Gastroesophageal sphincter (tissue), 4 donors: ENCODE data around the gene LRRC1. TPM values are rescaled to one million over a fixed set of nuclear protein-coding genes. Genes with fewer than 3 reads are reported as not detected.

ENCODE experiments used
- ATAC-seq: fragments of 150-250 bp; one replicate; pipeline ENCODE4 v1.9.1; 2016; ENCODE audit warnings: mild to moderate bottlenecking, moderate library complexity
- H3K27ac ChIP-seq, 4 donors: fragments of 200-600 bp; sonication (generic) in 3 of 4; 1 replicate in 3 of 4; 2 replicates in 1 of 4; pipeline ENCODE4 v1.5.1; 2016 to 2019
- H3K27me3 ChIP-seq: fragments of 200-600 bp; sonication (generic); one replicate; pipeline ENCODE4 v1.5.1; 2019
- H3K36me3 ChIP-seq, 2 donors: fragments of 200-600 bp; sonication (generic); one replicate each; pipeline ENCODE4 v1.5.1; 2019; ENCODE audit warnings: control low read depth in 1 of 2
- H3K4me1 ChIP-seq, 3 donors: fragments of 200-600 bp; sonication (generic); 1 replicate in 2 of 3; 2 replicates in 1 of 3; pipeline ENCODE4 v1.5.1; 2016 to 2019; ENCODE audit warnings: control low read depth in 2 of 3
- H3K4me3 ChIP-seq, 2 donors: fragments of 200-600 bp; sonication (generic); one replicate each; pipeline ENCODE4 v1.5.1; 2019; ENCODE audit warnings: mild to moderate bottlenecking in 1 of 2, moderate library complexity in 1 of 2
- H3K9me3 ChIP-seq, 3 donors: fragments of 200-600 bp; sonication (generic); one replicate each; pipeline ENCODE4 v1.5.1; 2017 to 2019; ENCODE audit warnings: control low read depth in 2 of 3
- EP300 ChIP-seq: sonication (generic); formaldehyde crosslinking; IDR thresholded peaks from one replicate; pipeline ENCODE4 v1.6.1; 2017; ENCODE audit warnings: antibody characterized with exemption, mild to moderate bottlenecking
- POLR2A ChIP-seq, 2 donors: fragments of 450-650 bp; IDR thresholded peaks; one replicate each; pipeline ENCODE4 v1.6.1; 2017; ENCODE audit warnings: antibody characterized with exemption in 2 of 2, mild to moderate bottlenecking in 2 of 2, moderate library complexity in 1 of 2
- POLR2AphosphoS5 ChIP-seq: sonication (generic); formaldehyde crosslinking; IDR thresholded peaks from one replicate; pipeline ENCODE4 v1.6.1; 2017; ENCODE audit warnings: antibody characterized with exemption
- WGBS, 2 donors: methylation state at CpG; one replicate each; pipeline ENCODE4 v1.1.5; 2018; ENCODE audit warnings: low coverage in 1 of 2; 5-methylcytosine and 5-hydroxymethylcytosine counted together
- total RNA-seq, 4 donors: library from RNA; depleted of rRNA; stranded (reverse); fragments of >200 nt; gene quantifications; one replicate each; pipeline ENCODE4 v1.1.0, GENCODE V29; 2016
- TF ChIP-seq, protein P1 (sequence below), 4 experiments: fragments of 200-600 bp in 2 of 4; fragments of 450-650 bp in 2 of 4; sonication (generic) in 1 of 4; IDR thresholded peaks; one replicate each; pipeline ENCODE4 v1.5.1; 2017 to 2019; ENCODE audit warnings: antibody characterized with exemption in 4 of 4, mild to moderate bottlenecking in 2 of 4, moderate library complexity in 2 of 4

The LRRC1 gene
- total RNA-seq, 4 donors from 2014 or later: 12.4 to 28.3 (median 15.5) TPM

DNA sequence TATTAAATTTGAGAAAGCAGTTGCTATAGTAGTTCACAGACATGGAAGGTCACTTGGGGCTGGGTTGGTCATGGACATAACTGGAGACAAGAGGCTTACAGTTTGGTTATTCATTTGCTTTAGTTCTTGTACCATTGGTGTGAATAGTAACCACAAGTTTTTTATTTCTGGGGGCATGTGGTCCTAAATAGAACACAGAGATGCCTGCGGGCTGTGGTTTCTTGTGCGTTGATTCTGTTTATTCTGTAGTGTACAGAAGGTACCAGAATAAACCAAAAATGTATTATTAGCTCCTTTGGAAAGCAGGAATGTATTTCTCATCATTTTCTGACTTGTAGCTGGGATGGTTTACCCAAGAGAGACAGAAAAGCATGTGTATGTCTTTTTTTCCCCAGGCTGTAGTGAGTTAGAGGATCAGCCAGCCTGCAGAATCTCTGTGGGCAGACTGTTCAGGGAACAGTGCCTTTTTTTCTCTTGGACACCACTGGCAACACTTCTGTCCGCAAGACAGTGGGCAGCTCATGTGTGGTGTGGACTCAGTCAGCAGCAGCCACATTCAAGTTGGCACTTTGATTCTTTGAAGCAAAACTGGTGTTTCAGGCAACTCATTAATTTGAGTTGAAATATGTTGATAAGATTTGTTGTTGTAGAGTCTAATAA lies 122.1 kb downstream of the LRRC1 start:
- H3K27ac ChIP-seq: no peak overlapping the region
- peaks cover 2 to 38% of the 10 kb centered on the region in 2 donors for H3K36me3 ChIP-seq
- WGBS, 2 donors: 91 to 92% methylated on average over 3 of the region's 3 CpGs
- TF ChIP-seq POLR2A (IDR thresholded peaks at IDR 0.05) (no peak), EP300 (no peak), POLR2AphosphoS5 (no peak)
- TF ChIP-seq, protein P1, sequence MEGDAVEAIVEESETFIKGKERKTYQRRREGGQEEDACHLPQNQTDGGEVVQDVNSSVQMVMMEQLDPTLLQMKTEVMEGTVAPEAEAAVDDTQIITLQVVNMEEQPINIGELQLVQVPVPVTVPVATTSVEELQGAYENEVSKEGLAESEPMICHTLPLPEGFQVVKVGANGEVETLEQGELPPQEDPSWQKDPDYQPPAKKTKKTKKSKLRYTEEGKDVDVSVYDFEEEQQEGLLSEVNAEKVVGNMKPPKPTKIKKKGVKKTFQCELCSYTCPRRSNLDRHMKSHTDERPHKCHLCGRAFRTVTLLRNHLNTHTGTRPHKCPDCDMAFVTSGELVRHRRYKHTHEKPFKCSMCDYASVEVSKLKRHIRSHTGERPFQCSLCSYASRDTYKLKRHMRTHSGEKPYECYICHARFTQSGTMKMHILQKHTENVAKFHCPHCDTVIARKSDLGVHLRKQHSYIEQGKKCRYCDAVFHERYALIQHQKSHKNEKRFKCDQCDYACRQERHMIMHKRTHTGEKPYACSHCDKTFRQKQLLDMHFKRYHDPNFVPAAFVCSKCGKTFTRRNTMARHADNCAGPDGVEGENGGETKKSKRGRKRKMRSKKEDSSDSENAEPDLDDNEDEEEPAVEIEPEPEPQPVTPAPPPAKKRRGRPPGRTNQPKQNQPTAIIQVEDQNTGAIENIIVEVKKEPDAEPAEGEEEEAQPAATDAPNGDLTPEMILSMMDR (IDR thresholded peaks at IDR 0.05): no peak
- no peak overlapping the region for H3K4me3 ChIP-seq
- ATAC-seq: no peak
- H3K9me3 ChIP-seq: no peaks in the 10 kb centered on the region
- no peaks in the 10 kb centered on the region for H3K27me3 ChIP-seq
- no peaks in the 10 kb centered on the region for H3K4me1 ChIP-seq

DNA sequence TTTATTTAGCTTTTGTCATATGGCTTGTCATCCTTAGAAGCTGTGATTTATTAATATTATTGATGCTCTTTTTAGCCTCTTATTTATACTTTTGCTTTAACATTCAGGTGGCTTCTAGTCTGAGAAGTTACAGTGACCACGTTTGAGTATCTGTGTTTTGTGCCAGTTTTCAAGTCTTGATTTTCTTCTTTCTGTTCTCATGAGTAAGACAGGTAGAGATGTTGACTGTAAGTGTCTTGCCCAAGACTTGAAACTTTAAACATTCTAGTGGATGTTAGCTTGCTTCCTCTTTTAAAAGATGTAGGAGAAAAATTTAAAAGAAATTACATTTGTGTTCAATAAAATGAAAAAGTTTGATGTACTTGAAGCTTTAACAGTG lies 122.6 kb downstream of the LRRC1 start:
- 50 to 53% methylated on average over 1 of the region's 1 CpG for WGBS, 2 donors
- no peak overlapping the region for H3K4me3 ChIP-seq
- H3K27me3 ChIP-seq: no peaks in the 10 kb centered on the region
- TF ChIP-seq, protein P1 (IDR thresholded peaks at IDR 0.05): no peak
- TF ChIP-seq EP300: no peak
- no peak for TF ChIP-seq POLR2AphosphoS5
- TF ChIP-seq POLR2A (IDR thresholded peaks at IDR 0.05): no peak
- H3K36me3 ChIP-seq: peaks cover 2 to 44% of the 10 kb centered on the region in 2 donors
- H3K9me3 ChIP-seq: no peaks in the 10 kb centered on the region
- no peak for ATAC-seq
- H3K4me1 ChIP-seq: no peaks in the 10 kb centered on the region
- no peak overlapping the region for H3K27ac ChIP-seq

DNA sequence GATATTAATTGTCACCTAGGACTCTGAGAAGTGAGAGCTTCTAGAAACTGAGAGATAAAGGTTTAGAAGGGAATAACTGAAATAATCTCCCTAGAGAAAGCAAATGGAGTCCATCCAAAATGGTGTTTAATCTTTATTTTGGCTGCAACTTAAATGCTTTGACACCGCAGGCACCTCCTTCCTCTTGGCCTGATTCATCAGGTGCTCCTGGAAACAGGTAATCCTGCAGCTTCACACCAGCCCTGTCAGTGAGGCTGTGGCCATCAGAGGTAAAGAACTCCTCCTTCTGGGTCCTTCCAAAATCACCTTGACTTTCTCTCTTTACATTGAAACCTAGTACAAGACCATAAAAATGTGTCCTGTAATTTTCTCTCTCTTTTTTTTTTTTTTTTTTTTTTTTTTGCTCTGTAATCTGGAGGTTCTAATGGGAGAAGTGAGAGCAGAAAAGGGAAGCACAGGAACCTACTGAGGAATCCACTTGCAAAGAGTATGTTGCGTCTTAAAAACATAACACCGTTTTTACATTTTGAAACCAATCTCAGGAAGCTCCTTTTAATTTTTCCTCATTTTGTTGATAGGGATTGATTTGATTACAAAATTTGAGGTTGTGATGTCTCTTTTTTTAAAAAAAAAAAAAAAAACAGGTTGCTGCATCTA lies 124.2 kb downstream of the LRRC1 start:
- no peaks in the 10 kb centered on the region for H3K9me3 ChIP-seq
- H3K27me3 ChIP-seq: no peaks in the 10 kb centered on the region
- no peak for ATAC-seq
- H3K27ac ChIP-seq: no peak overlapping the region
- TF ChIP-seq POLR2A (IDR thresholded peaks at IDR 0.05) (no peak), POLR2AphosphoS5 (no peak)
- TF ChIP-seq, protein P1 (IDR thresholded peaks at IDR 0.05): no peak
- H3K4me3 ChIP-seq: no peak overlapping the region
- H3K4me1 ChIP-seq: no peaks in the 10 kb centered on the region
- 58 to 81% methylated on average over 1 to 3 of the region's 3 CpGs for WGBS, 2 donors
- peaks cover 2 to 50% of the 10 kb centered on the region in 2 donors for H3K36me3 ChIP-seq

DNA sequence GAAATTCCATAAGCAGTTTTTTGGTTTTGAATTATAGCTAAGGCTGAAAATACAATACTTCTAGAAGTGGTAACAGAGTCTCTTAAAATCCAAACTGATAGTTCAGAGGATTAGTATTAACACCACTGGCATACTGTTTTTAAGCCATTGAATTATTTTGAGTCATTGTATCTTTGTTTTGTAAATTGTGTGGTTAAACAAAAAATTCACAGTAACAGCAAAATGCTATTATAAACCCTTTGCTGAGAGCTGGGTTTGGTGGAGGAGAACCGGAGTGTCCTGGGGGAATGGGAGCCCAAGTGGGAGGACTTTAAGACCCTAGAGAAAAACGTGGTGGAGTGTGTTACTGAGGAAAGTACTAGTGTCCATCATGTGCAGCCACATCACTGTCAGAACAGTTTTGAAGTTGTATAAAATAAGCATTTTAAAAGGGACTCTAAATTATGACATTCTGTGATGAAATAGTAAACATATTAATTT lies 125.1 kb downstream of the LRRC1 start:
- Histone ChIP-seq H3K27ac (no peak overlapping the region), H3K27me3 (no peaks in the 10 kb centered on the region), H3K4me1 (no peaks in the 10 kb centered on the region), H3K4me3 (no peak overlapping the region), H3K36me3 (peaks cover 2 to 43% of the 10 kb centered on the region in 2 donors), H3K9me3 (no peaks in the 10 kb centered on the region)
- TF ChIP-seq, protein P1 (IDR thresholded peaks at IDR 0.05): no peak
- TF ChIP-seq POLR2AphosphoS5: no peak
- TF ChIP-seq POLR2A (IDR thresholded peaks at IDR 0.05): no peak
- no peak for TF ChIP-seq EP300
- 48 to 67% methylated on average over 2 of the region's 2 CpGs for WGBS, 2 donors
- ATAC-seq: no peak

DNA sequence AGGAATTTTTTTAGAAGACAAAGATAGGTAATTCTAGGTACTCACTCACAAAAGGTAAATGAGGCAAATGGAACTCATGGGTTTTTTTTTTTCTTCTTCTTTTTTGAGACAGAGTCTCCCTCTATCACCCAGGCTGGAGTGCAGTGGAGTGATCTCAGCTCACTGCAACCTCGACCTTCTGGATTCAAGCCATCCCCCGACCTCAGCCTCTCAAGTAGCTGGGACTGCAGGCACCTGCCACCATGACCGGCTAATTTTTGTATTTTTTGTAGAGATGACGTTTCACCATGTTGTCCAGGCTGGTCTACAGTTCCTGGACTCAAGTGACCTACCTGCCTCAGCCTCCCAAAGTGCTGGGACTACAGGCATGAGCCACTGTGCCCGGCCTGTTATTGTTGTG lies 126.1 kb downstream of the LRRC1 start:
- 93 to 96% methylated on average over 4 to 5 of the region's 5 CpGs for WGBS, 2 donors
- no peaks in the 10 kb centered on the region for H3K27me3 ChIP-seq
- H3K27ac ChIP-seq: no peak overlapping the region
- no peak for ATAC-seq
- no peaks in the 10 kb centered on the region for H3K9me3 ChIP-seq
- H3K36me3 ChIP-seq: peaks cover 0 to 43% of the 10 kb centered on the region in 2 donors
- TF ChIP-seq, protein P1 (IDR thresholded peaks at IDR 0.05): no peak
- TF ChIP-seq POLR2AphosphoS5 (no peak), POLR2A (IDR thresholded peaks at IDR 0.05) (no peak), EP300 (no peak)
- H3K4me3 ChIP-seq: no peak overlapping the region
- no peaks in the 10 kb centered on the region for H3K4me1 ChIP-seq
